Thoracic aorta (tissue), 2 donors: ENCODE data around the gene UGGT2. TPM values are rescaled to one million over a fixed set of nuclear protein-coding genes. Genes with fewer than 3 reads are reported as not detected.

Experiments
- ATAC-seq: fragments of 150-250 bp; one replicate; pipeline ENCODE4 v1.8.0; 2017; ENCODE audit warnings: low read depth; ENCODE audit not compliant: insufficient number of reproducible peaks, low FRiP score
- DNase-seq: peaks from one replicate; pipeline ENCODE4 v3.0.0-alpha.2; 2020; ENCODE audit warnings: low spot score
- H3K27ac ChIP-seq, 2 donors: fragments of 200-600 bp; sonication (generic); 1 replicate in 1 of 2; 2 replicates in 1 of 2; pipeline ENCODE4 v1.5.1; 2016; ENCODE audit warnings: mild to moderate bottlenecking in 2 of 2, moderate library complexity in 2 of 2
- H3K27me3 ChIP-seq: fragments of 200-600 bp; sonication (generic); replicated peaks from 2 replicates; pipeline ENCODE4 v1.6.0; 2016; ENCODE audit warnings: mild to moderate bottlenecking; ENCODE audit not compliant: insufficient read depth
- H3K36me3 ChIP-seq: fragments of 200-600 bp; sonication (generic); one replicate; pipeline ENCODE4 v1.5.1; 2016
- H3K4me1 ChIP-seq, 2 donors: fragments of 200-600 bp; sonication (generic); 1 replicate in 1 of 2; 2 replicates in 1 of 2; pipeline versions ENCODE4 v1.5.1 to v1.6.0; 2016; ENCODE audit warnings: low read depth in 2 of 2, mild to moderate bottlenecking in 1 of 2; ENCODE audit not compliant: control insufficient read depth in 1 of 2
- H3K4me3 ChIP-seq: fragments of 200-600 bp; sonication (generic); 2 replicates; pipeline ENCODE4 v1.5.1; 2016; ENCODE audit warnings: mild to moderate bottlenecking
- H3K9me3 ChIP-seq: fragments of 200-600 bp; sonication (generic); 2 replicates; pipeline ENCODE4 v1.5.1; 2016
- total RNA-seq, 2 donors: library from RNA; depleted of rRNA; stranded (reverse); fragments of >200 nt; gene quantifications; one replicate each; pipeline versions ENCODE4 v1.1.0 to v1.2.3, GENCODE V29; 2016
- TF ChIP-seq, protein P1 (sequence below): fragments of 200-600 bp; sonication (generic); IDR thresholded peaks from one replicate; pipeline ENCODE4 v1.5.1; 2019; ENCODE audit warnings: antibody characterized with exemption

UGGT2 gene
- total RNA-seq, 2 donors from 2014 or later, result 80.8 to 116 TPM

DNA sequence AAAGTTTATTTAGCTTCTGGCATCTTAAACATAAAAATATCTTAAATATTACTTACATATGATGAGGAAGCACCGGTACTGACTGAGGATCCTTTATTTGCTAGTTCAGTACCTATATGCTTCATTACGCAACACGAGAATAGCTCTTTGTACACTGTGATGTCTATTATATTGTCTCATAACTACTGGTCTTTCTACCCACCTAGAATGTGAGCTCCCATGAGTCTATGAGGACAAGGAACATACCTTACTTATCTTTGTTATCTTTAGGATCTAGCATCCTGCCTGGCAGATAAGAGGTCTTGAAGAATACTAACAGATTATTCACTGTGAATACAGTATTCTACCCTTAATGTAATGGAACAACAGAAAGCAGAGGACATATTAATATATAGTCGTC is 251.4 kb downstream of the UGGT2 start:
- Histone ChIP-seq H3K27me3 (no peaks in the 10 kb centered on the region), H3K4me1 (no peaks in the 10 kb centered on the region), H3K4me3 (no peak overlapping the region), H3K36me3 (no peaks in the 10 kb centered on the region), H3K27ac (no peak overlapping the region), H3K9me3 (peaks cover 9% of the 10 kb centered on the region)
- ATAC-seq, result no peak
- DNase-seq, result no peak
- TF ChIP-seq, protein P1, sequence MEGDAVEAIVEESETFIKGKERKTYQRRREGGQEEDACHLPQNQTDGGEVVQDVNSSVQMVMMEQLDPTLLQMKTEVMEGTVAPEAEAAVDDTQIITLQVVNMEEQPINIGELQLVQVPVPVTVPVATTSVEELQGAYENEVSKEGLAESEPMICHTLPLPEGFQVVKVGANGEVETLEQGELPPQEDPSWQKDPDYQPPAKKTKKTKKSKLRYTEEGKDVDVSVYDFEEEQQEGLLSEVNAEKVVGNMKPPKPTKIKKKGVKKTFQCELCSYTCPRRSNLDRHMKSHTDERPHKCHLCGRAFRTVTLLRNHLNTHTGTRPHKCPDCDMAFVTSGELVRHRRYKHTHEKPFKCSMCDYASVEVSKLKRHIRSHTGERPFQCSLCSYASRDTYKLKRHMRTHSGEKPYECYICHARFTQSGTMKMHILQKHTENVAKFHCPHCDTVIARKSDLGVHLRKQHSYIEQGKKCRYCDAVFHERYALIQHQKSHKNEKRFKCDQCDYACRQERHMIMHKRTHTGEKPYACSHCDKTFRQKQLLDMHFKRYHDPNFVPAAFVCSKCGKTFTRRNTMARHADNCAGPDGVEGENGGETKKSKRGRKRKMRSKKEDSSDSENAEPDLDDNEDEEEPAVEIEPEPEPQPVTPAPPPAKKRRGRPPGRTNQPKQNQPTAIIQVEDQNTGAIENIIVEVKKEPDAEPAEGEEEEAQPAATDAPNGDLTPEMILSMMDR, result no peak

GRCh38 chr13:95800436-95800835 is 252.8 kb downstream of the UGGT2 start:
- Histone ChIP-seq H3K27me3 (no peaks in the 10 kb centered on the region), H3K4me3 (no peak overlapping the region), H3K4me1 (no peaks in the 10 kb centered on the region), H3K9me3 (peaks cover 3% of the 10 kb centered on the region), H3K27ac (no peak overlapping the region), H3K36me3 (no peaks in the 10 kb centered on the region)
- DNase-seq (no peak), ATAC-seq (no peak)
- TF ChIP-seq, protein P1, result no peak

DNA sequence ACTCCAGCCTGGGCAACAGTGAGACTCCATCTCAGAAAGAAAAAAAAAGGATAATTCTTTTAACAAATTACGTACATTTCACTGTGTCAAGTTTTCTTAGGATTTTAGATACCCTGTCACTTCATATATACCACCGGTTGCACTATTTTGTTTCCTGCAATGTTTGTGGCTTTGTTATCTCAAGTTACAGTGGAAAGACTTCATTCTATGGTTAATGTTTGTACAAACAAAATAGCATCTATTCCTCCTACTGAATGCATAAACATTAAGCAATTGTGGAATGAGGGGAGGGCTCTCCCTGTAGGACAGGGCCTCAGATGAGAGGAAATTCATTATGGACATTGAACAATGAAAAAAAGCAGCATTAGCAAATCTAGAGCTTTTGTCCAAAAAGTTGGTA is 256.2 kb downstream of the UGGT2 start:
- ATAC-seq (no peak), DNase-seq (no peak)
- H3K4me1 ChIP-seq, result no peaks in the 10 kb centered on the region
- H3K36me3 ChIP-seq, result peaks cover 13% of the 10 kb centered on the region
- H3K9me3 ChIP-seq, result no peaks in the 10 kb centered on the region
- H3K27ac ChIP-seq, result no peak overlapping the region
- no peak overlapping the region for H3K4me3 ChIP-seq
- H3K27me3 ChIP-seq, result no peaks in the 10 kb centered on the region
- TF ChIP-seq, protein P1, result no peak

DNA sequence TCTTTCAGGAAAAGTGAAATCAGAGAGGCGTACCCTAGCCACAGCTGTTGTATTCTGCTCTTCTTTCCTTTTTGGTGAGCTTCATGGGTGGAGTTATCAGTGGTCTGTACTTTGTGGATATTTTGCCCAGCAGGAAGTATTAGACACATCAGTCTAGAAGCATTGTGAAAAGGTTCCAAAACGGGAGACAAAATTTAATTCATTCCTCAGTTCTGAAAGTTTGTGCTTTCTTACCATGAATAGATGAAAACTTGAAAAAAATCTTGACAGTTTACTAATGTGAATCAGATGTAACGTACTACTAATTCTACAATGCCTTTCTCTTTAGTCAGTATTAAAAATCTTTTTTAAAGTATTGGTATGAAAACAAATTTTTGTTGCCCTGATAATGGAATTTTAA is 259.4 kb downstream of the UGGT2 start:
- H3K27me3 ChIP-seq, result no peaks in the 10 kb centered on the region
- TF ChIP-seq, protein P1, result no peak
- DNase-seq (no peak), ATAC-seq (no peak)
- H3K4me1 ChIP-seq, result no peaks in the 10 kb centered on the region
- H3K4me3 ChIP-seq, result no peak overlapping the region
- H3K27ac ChIP-seq, result no peak overlapping the region
- no peaks in the 10 kb centered on the region for H3K9me3 ChIP-seq
- peaks cover 22% of the 10 kb centered on the region for H3K36me3 ChIP-seq

GRCh38 chr13:95793018-95793555 is 260.1 kb downstream of the UGGT2 start:
- H3K9me3 ChIP-seq, result no peaks in the 10 kb centered on the region
- no peaks in the 10 kb centered on the region for H3K4me1 ChIP-seq
- DNase-seq, result no peak
- H3K27ac ChIP-seq, result no peak overlapping the region
- TF ChIP-seq, protein P1, result no peak
- no peak for ATAC-seq
- peaks cover 22% of the 10 kb centered on the region for H3K36me3 ChIP-seq
- H3K27me3 ChIP-seq, result no peaks in the 10 kb centered on the region
- no peak overlapping the region for H3K4me3 ChIP-seq
